A673 (cell line): ENCODE results near the gene KAT5. TPM values are rescaled to one million over a fixed set of nuclear protein-coding genes. Genes with fewer than 3 reads are reported as not detected.
"Not testable (repeated sequence)": the region's sequence is repeated elsewhere in the genome, so short reads cannot be mapped to it uniquely, and the experiment has no call there.

Experiments used
- BruUV-seq: library from RNA; stranded (reverse); fragments of 400-500 nt; replicated peaks from 2 replicates; lab custom pipeline; 2021; lab: Mats Ljungman, UMichigan
- CTCF ChIA-PET: fragments of 300-600 bp; sonication (Branson Sonifier 250); formaldehyde crosslinking; loops from one replicate; lab custom pipeline; 2022; ENCODE audit warnings: antibody characterized with exemption; lab: Charles Lee
- POLR2A ChIA-PET: fragments of 300-600 bp; sonication (Branson Sonifier 250); formaldehyde crosslinking; loops from one replicate; lab custom pipeline; 2022; ENCODE audit warnings: antibody characterized with exemption; ENCODE audit not compliant: low non-redundant PET; lab: Charles Lee
- DNase-seq: peaks from one replicate; pipeline ENCODE4 v3.0.0-alpha.2; 2015; ENCODE audit warnings: low spot score
- H3K27ac ChIP-seq: fragments of 200-600 bp; sonication (generic); 2 replicates; pipeline ENCODE4 v1.5.1; 2016; ENCODE audit warnings: mixed run types, low read depth, mild to moderate bottlenecking, mixed read lengths, antibody characterized with exemption, low read length; ENCODE audit not compliant: poor library complexity, severe bottlenecking
- H3K27me3 ChIP-seq: fragments of 200-600 bp; sonication (generic); replicated peaks from 2 replicates; pipeline ENCODE4 v1.6.1; 2017; ENCODE audit warnings: mixed run types, low read depth, mild to moderate bottlenecking, mixed read lengths, antibody characterized with exemption, low read length; ENCODE audit not compliant: insufficient read depth, poor library complexity
- H3K36me3 ChIP-seq: fragments of 200-600 bp; sonication (generic); 2 replicates; pipeline ENCODE4 v1.6.1; 2016; ENCODE audit warnings: mixed run types, mild to moderate bottlenecking, mixed read lengths, antibody characterized with exemption, low read length; ENCODE audit not compliant: insufficient read depth, poor library complexity, severe bottlenecking
- H3K4me1 ChIP-seq: fragments of 200-600 bp; sonication (generic); 2 replicates; pipeline ENCODE4 v1.6.1; 2017; ENCODE audit warnings: mixed run types, mild to moderate bottlenecking, mixed read lengths, antibody characterized with exemption, low read length; ENCODE audit not compliant: insufficient read depth, poor library complexity, severe bottlenecking
- H3K4me3 ChIP-seq: fragments of 200-600 bp; sonication (generic); 2 replicates; pipeline ENCODE4 v1.5.1; 2016; ENCODE audit warnings: low read depth, mixed run types, mild to moderate bottlenecking, mixed read lengths, low read length; ENCODE audit not compliant: poor library complexity, severe bottlenecking
- H3K9me3 ChIP-seq: fragments of 200-600 bp; sonication (generic); 2 replicates; pipeline ENCODE4 v1.6.1; 2016; ENCODE audit warnings: mixed run types, low read depth, mild to moderate bottlenecking, mixed read lengths, antibody characterized with exemption, low read length; ENCODE audit not compliant: poor library complexity, severe bottlenecking
- CTCF ChIP-seq: fragments of 300-800, 200-600 bp; sonication (generic); conservative IDR thresholded peaks from 2 replicates; pipeline ENCODE4 v1.5.1; 2017; ENCODE audit warnings: low read depth, mild to moderate bottlenecking, antibody characterized with exemption, low read length, moderate library complexity, mixed read lengths
- EZH2 ChIP-seq: fragments of 200-600 bp; sonication (generic); IDR thresholded peaks from 2 replicates; pipeline ENCODE4 v1.6.1; 2017; ENCODE audit warnings: borderline replicate concordance, low read depth, mild to moderate bottlenecking, mixed read lengths, antibody characterized with exemption, low read length; ENCODE audit not compliant: poor library complexity, severe bottlenecking
- intact Hi-C: fragments of 100-400 bp; cut with micrococcal nuclease; formaldehyde crosslinking; loops from one replicate; pipeline ENCODE4 v1.10.0; 2022; ENCODE audit not compliant: unreplicated experiment
- total RNA-seq: library from RNA; stranded (reverse); gene quantifications from 2 replicates; pipeline ENCODE4 v1.2.3, GENCODE V29; 2021

The KAT5 gene
- total RNA-seq, 1 experiment from 2014 or later = 71.3 TPM

- no peak for TF ChIP-seq EZH2
- TF ChIP-seq CTCF = no peak
- CTCF ChIA-PET = no interaction called here
- no peak for DNase-seq
- Histone ChIP-seq H3K4me1 (no peaks in the 10 kb centered on the region), H3K9me3 (no peaks in the 10 kb centered on the region), H3K36me3 (no peaks in the 10 kb centered on the region), H3K27ac (no peak overlapping the region), H3K27me3 (no peaks in the 10 kb centered on the region), H3K4me3 (no peak overlapping the region)
- intact Hi-C loops = no loop called here
- POLR2A ChIA-PET = no interaction called here
- no TSS peak for BruUV-seq
These were observed 15.8 kb downstream of the KAT5 start for GRCh38 chr11:65727865-65728264.

- Histone ChIP-seq H3K36me3 (no peaks in the 10 kb centered on the region), H3K27me3 (peaks cover 3% of the 10 kb centered on the region), H3K4me1 (no peaks in the 10 kb centered on the region), H3K4me3 (no peak overlapping the region), H3K9me3 (no peaks in the 10 kb centered on the region), H3K27ac (no peak overlapping the region)
- TF ChIP-seq CTCF (no peak), EZH2 (no peak)
- CTCF ChIA-PET = no interaction called here
- BruUV-seq = no TSS peak
- no peak for DNase-seq
- intact Hi-C loops = no loop called here
- POLR2A ChIA-PET = no interaction called here
These were observed 18.4 kb downstream of the KAT5 start for GRCh38 chr11:65730461-65730860.

GRCh38 chr11:65735111-65735510 is 23.1 kb downstream of the KAT5 start:
- H3K9me3 ChIP-seq, H3K36me3 ChIP-seq, H3K27me3 ChIP-seq, CTCF ChIA-PET, POLR2A ChIA-PET, H3K4me1 ChIP-seq, H3K27ac ChIP-seq, H3K4me3 ChIP-seq, DNase-seq, intact Hi-C loops, BruUV-seq: not testable (repeated sequence)

- intact Hi-C loops = no loop called here
- no peak overlapping the region for H3K4me3 ChIP-seq
- no TSS peak for BruUV-seq
- H3K9me3 ChIP-seq = peaks cover 7% of the 10 kb centered on the region
- CTCF ChIA-PET = no interaction called here
- no peak for DNase-seq
- peaks cover 3% of the 10 kb centered on the region for H3K27me3 ChIP-seq
- no peaks in the 10 kb centered on the region for H3K36me3 ChIP-seq
- POLR2A ChIA-PET = no interaction called here
- no peak overlapping the region for H3K27ac ChIP-seq
- no peaks in the 10 kb centered on the region for H3K4me1 ChIP-seq
- TF ChIP-seq EZH2 = no peak
- TF ChIP-seq CTCF = no peak
These were observed 24.8 kb downstream of the KAT5 start for GRCh38 chr11:65736810-65737209.
